ENCODE data around the gene ASCL1.

ASCL1 gene

GRCh38 chr12:102957339-102958050 lies at the start of gene ASCL1:
Gene ASCL1 (plus strand): TSS chr12:102957674. CDS start chr12:102958245, 571 bp downstream.
- no peak within 1 kb of the TSS for H3K27ac Mint-ChIP-seq
- no peaks in the 10 kb centered on the region for H3K9me3 Mint-ChIP-seq
- H3K4me3 Mint-ChIP-seq: peak within 1 kb of the TSS; percentile 53
- no peaks in the 10 kb centered on the region for H3K36me3 Mint-ChIP-seq (ENCODE audit: low read depth)
- H3K4me1 Mint-ChIP-seq (ENCODE audit: low read depth): peaks cover 12% of the 10 kb centered on the region
- intact Hi-C loops (cut with micrococcal nuclease): no loop called here
- H3K27me3 Mint-ChIP-seq: peaks cover 89% of the 10 kb centered on the region

- Mint-ChIP-seq H3K9me3 (no peaks in the 10 kb centered on the region), H3K4me1 (ENCODE audit: low read depth) (no peaks in the 10 kb centered on the region), H3K36me3 (ENCODE audit: low read depth) (no peaks in the 10 kb centered on the region), H3K27me3 (no peaks in the 10 kb centered on the region), H3K27ac (no peak overlapping the region), H3K4me3 (no peak overlapping the region)
- intact Hi-C loops (cut with micrococcal nuclease): no loop called here
Observed at GRCh38 chr12:102907918-102908317, 49.6 kb upstream of the ASCL1 start.

GRCh38 chr12:102910137-102910536 lies 47.3 kb upstream of the ASCL1 start:
- Mint-ChIP-seq H3K27ac (no peak overlapping the region), H3K9me3 (no peaks in the 10 kb centered on the region), H3K4me1 (ENCODE audit: low read depth) (no peaks in the 10 kb centered on the region), H3K4me3 (no peak overlapping the region), H3K27me3 (no peaks in the 10 kb centered on the region), H3K36me3 (ENCODE audit: low read depth) (no peaks in the 10 kb centered on the region)
- intact Hi-C loops (cut with micrococcal nuclease): no loop called here

GRCh38 chr12:102910792-102911191 lies 46.7 kb upstream of the ASCL1 start:
- Mint-ChIP-seq H3K36me3 (ENCODE audit: low read depth) (no peaks in the 10 kb centered on the region), H3K9me3 (no peaks in the 10 kb centered on the region), H3K4me1 (ENCODE audit: low read depth) (no peaks in the 10 kb centered on the region), H3K4me3 (no peak overlapping the region), H3K27me3 (peaks cover 2% of the 10 kb centered on the region), H3K27ac (no peak overlapping the region)
- intact Hi-C loops (cut with micrococcal nuclease): no loop called here

- H3K4me3 Mint-ChIP-seq: no peak overlapping the region
- intact Hi-C loops (cut with micrococcal nuclease): no loop called here
- no peak overlapping the region for H3K27ac Mint-ChIP-seq
- H3K36me3 Mint-ChIP-seq (ENCODE audit: low read depth): no peaks in the 10 kb centered on the region
- no peaks in the 10 kb centered on the region for H3K9me3 Mint-ChIP-seq
- no peaks in the 10 kb centered on the region for H3K4me1 Mint-ChIP-seq (ENCODE audit: low read depth)
- peaks cover 4% of the 10 kb centered on the region for H3K27me3 Mint-ChIP-seq
Observed at GRCh38 chr12:102911320-102911719, 46.2 kb upstream of the ASCL1 start.

GRCh38 chr12:102912258-102912657 lies 45.2 kb upstream of the ASCL1 start:
- H3K4me3 Mint-ChIP-seq: no peak overlapping the region
- H3K9me3 Mint-ChIP-seq: no peaks in the 10 kb centered on the region
- no peak overlapping the region for H3K27ac Mint-ChIP-seq
- no peaks in the 10 kb centered on the region for H3K36me3 Mint-ChIP-seq (ENCODE audit: low read depth)
- no peaks in the 10 kb centered on the region for H3K4me1 Mint-ChIP-seq (ENCODE audit: low read depth)
- intact Hi-C loops (cut with micrococcal nuclease): no loop called here
- H3K27me3 Mint-ChIP-seq: peaks cover 10% of the 10 kb centered on the region

- intact Hi-C loops (cut with micrococcal nuclease): no loop called here
- no peak overlapping the region for H3K4me3 Mint-ChIP-seq
- H3K27ac Mint-ChIP-seq: no peak overlapping the region
- peaks cover 17% of the 10 kb centered on the region for H3K27me3 Mint-ChIP-seq
- no peaks in the 10 kb centered on the region for H3K4me1 Mint-ChIP-seq (ENCODE audit: low read depth)
- H3K36me3 Mint-ChIP-seq (ENCODE audit: low read depth): no peaks in the 10 kb centered on the region
- no peaks in the 10 kb centered on the region for H3K9me3 Mint-ChIP-seq
Observed at GRCh38 chr12:102913453-102914226, 43.8 kb upstream of the ASCL1 start.

GRCh38 chr12:102916252-102917025 lies 41.0 kb upstream of the ASCL1 start:
- Mint-ChIP-seq H3K4me3 (no peak overlapping the region), H3K4me1 (ENCODE audit: low read depth) (no peaks in the 10 kb centered on the region), H3K9me3 (no peaks in the 10 kb centered on the region), H3K36me3 (ENCODE audit: low read depth) (no peaks in the 10 kb centered on the region), H3K27ac (no peak overlapping the region), H3K27me3 (peaks cover 17% of the 10 kb centered on the region)
- intact Hi-C loops (cut with micrococcal nuclease): no loop called here

- Mint-ChIP-seq H3K36me3 (ENCODE audit: low read depth) (no peaks in the 10 kb centered on the region), H3K27me3 (peaks cover 17% of the 10 kb centered on the region), H3K9me3 (no peaks in the 10 kb centered on the region), H3K27ac (no peak within 1 kb of the TSS), H3K4me3 (no peak within 1 kb of the TSS), H3K4me1 (ENCODE audit: low read depth) (no peaks in the 10 kb centered on the region)
- intact Hi-C loops (cut with micrococcal nuclease): no loop called here
Observed at GRCh38 chr12:102917026-102917787, 40.3 kb upstream of the ASCL1 start, which contains the start of gene PAH. Gene PAH (minus strand): TSS chr12:102917244. CDS start chr12:102917130, 114 bp downstream.

GRCh38 chr12:102918840-102919239 lies 38.6 kb upstream of the ASCL1 start:
- Mint-ChIP-seq H3K4me3 (no peak overlapping the region), H3K36me3 (ENCODE audit: low read depth) (no peaks in the 10 kb centered on the region), H3K27ac (no peak overlapping the region), H3K9me3 (no peaks in the 10 kb centered on the region), H3K4me1 (ENCODE audit: low read depth) (no peaks in the 10 kb centered on the region), H3K27me3 (peaks cover 17% of the 10 kb centered on the region)
- intact Hi-C loops (cut with micrococcal nuclease): no loop called here

- no peaks in the 10 kb centered on the region for H3K9me3 Mint-ChIP-seq
- no peak overlapping the region for H3K4me3 Mint-ChIP-seq
- H3K4me1 Mint-ChIP-seq (ENCODE audit: low read depth): no peaks in the 10 kb centered on the region
- intact Hi-C loops (cut with micrococcal nuclease): no loop called here
- H3K27ac Mint-ChIP-seq: no peak overlapping the region
- H3K36me3 Mint-ChIP-seq (ENCODE audit: low read depth): no peaks in the 10 kb centered on the region
- peaks cover 17% of the 10 kb centered on the region for H3K27me3 Mint-ChIP-seq
Observed at GRCh38 chr12:102920271-102920670, 37.2 kb upstream of the ASCL1 start.

- H3K27ac Mint-ChIP-seq: no peak overlapping the region
- intact Hi-C loops (cut with micrococcal nuclease): no loop called here
- H3K27me3 Mint-ChIP-seq: peaks cover 14% of the 10 kb centered on the region
- no peaks in the 10 kb centered on the region for H3K4me1 Mint-ChIP-seq (ENCODE audit: low read depth)
- H3K9me3 Mint-ChIP-seq: no peaks in the 10 kb centered on the region
- no peak overlapping the region for H3K4me3 Mint-ChIP-seq
- H3K36me3 Mint-ChIP-seq (ENCODE audit: low read depth): no peaks in the 10 kb centered on the region
Observed at GRCh38 chr12:102921240-102921639, 36.2 kb upstream of the ASCL1 start.

- intact Hi-C loops (cut with micrococcal nuclease): no loop called here
Observed at GRCh38 chr12:102927220-102927619, 30.3 kb upstream of the ASCL1 start.

More at GRCh38 chr12:102927220-102927619, 30.3 kb upstream of the ASCL1 start:
- H3K27ac Mint-ChIP-seq: no peak overlapping the region
- H3K4me3 Mint-ChIP-seq: no peak overlapping the region
- H3K9me3 Mint-ChIP-seq: no peaks in the 10 kb centered on the region
- no peaks in the 10 kb centered on the region for H3K36me3 Mint-ChIP-seq (ENCODE audit: low read depth)
- H3K4me1 Mint-ChIP-seq (ENCODE audit: low read depth): no peaks in the 10 kb centered on the region
- no peaks in the 10 kb centered on the region for H3K27me3 Mint-ChIP-seq

Data from dendritic cell treated with granulocyte-macrophage colony-stimulating factor and Interleukin-4, amounts not matched to agents 40 ng/mL and 50 ng/mL, for 4 days (primary cell).